ENCODE results near the gene SLC8A1. TPM values are rescaled to one million over a fixed set of nuclear protein-coding genes. Genes with fewer than 3 reads are reported as not detected.

Gene SLC8A1
- total RNA-seq, 3 donors from 2014 or later = 6.0 to 164 (median 17.0) TPM

- TF ChIP-seq CTCF (IDR thresholded peaks at IDR 0.05) = no peak
- no peaks in the 10 kb centered on the region for H3K9me3 ChIP-seq
- no peak for ATAC-seq
These were observed 323.1 kb downstream of the SLC8A1 start for GRCh38 chr2:40128796-40129195.

GRCh38 chr2:40127890-40128557 is 323.9 kb downstream of the SLC8A1 start:
- DNase-seq (no peak), ATAC-seq (no peak)
- H3K4me1 ChIP-seq (ENCODE audit: low read depth) = no peaks in the 10 kb centered on the region
- H3K9me3 ChIP-seq = no peaks in the 10 kb centered on the region
- H3K4me3 ChIP-seq = no peak overlapping the region
- intact Hi-C loops (cut with DNase I, micrococcal nuclease) = no loop called here
- TF ChIP-seq CTCF (IDR thresholded peaks at IDR 0.05) = no peak
- no peaks in the 10 kb centered on the region for H3K36me3 ChIP-seq (ENCODE audit: low read depth)

More at GRCh38 chr2:40128796-40129195, 323.1 kb downstream of the SLC8A1 start:
- H3K4me3 ChIP-seq = no peak overlapping the region
- H3K36me3 ChIP-seq (ENCODE audit: low read depth) = no peaks in the 10 kb centered on the region
- no peaks in the 10 kb centered on the region for H3K4me1 ChIP-seq (ENCODE audit: low read depth)
- no peak for DNase-seq
- intact Hi-C loops (cut with DNase I, micrococcal nuclease) = no loop called here

- Histone ChIP-seq H3K9me3 (no peaks in the 10 kb centered on the region), H3K4me1 (ENCODE audit: low read depth) (no peaks in the 10 kb centered on the region), H3K4me3 (no peak overlapping the region), H3K36me3 (ENCODE audit: low read depth) (no peaks in the 10 kb centered on the region)
- DNase-seq (no peak), ATAC-seq (no peak)
- TF ChIP-seq CTCF (IDR thresholded peaks at IDR 0.05) = no peak
- intact Hi-C loops (cut with DNase I, micrococcal nuclease) = no loop called here
These were observed 324.7 kb downstream of the SLC8A1 start for GRCh38 chr2:40127146-40127545.

- intact Hi-C loops (cut with DNase I, micrococcal nuclease) = no loop called here
These were observed 325.9 kb downstream of the SLC8A1 start for GRCh38 chr2:40126006-40126405.

GRCh38 chr2:40123746-40124145 is 328.1 kb downstream of the SLC8A1 start:
- no peak for TF ChIP-seq CTCF (IDR thresholded peaks at IDR 0.05)
- Histone ChIP-seq H3K9me3 (no peaks in the 10 kb centered on the region), H3K4me1 (ENCODE audit: low read depth) (no peaks in the 10 kb centered on the region), H3K36me3 (ENCODE audit: low read depth) (no peaks in the 10 kb centered on the region), H3K4me3 (no peak overlapping the region)
- ATAC-seq (no peak), DNase-seq (no peak)
- intact Hi-C loops (cut with DNase I, micrococcal nuclease) = no loop called here

More at GRCh38 chr2:40126006-40126405, 325.9 kb downstream of the SLC8A1 start:
- Histone ChIP-seq H3K36me3 (ENCODE audit: low read depth) (no peaks in the 10 kb centered on the region), H3K4me1 (ENCODE audit: low read depth) (no peaks in the 10 kb centered on the region), H3K9me3 (no peaks in the 10 kb centered on the region), H3K4me3 (no peak overlapping the region)
- no peak for ATAC-seq
- no peak for TF ChIP-seq CTCF (IDR thresholded peaks at IDR 0.05)
- DNase-seq = no peak
